Prostate gland (tissue), 2 donors: ENCODE results near the gene PTRHD1.

Experiments used
- CTCF ChIP-seq, 4 experiments: fragments of 200-600 bp in 2 of 4; fragments of 450-650 bp in 2 of 4; sonication (generic) in 2 of 4; IDR thresholded peaks; 1 replicate in 3 of 4; 2 replicates in 1 of 4; pipeline ENCODE4 v1.5.1; 2016 to 2019; ENCODE audit warnings: antibody characterized with exemption in 4 of 4, mild to moderate bottlenecking in 2 of 4, moderate library complexity in 2 of 4
- POLR2A ChIP-seq: fragments of 450-650 bp; IDR thresholded peaks from one replicate; pipeline ENCODE4 v1.6.1; 2016; ENCODE audit warnings: antibody characterized with exemption, mild to moderate bottlenecking

- TF ChIP-seq POLR2A (no peak), CTCF (IDR thresholded peaks at IDR 0.05) (no peak)
Observed at GRCh38 chr2:24785671-24786321, 7.4 kb downstream of the PTRHD1 start.
